ENCODE results near the gene ANKH. TPM values are rescaled to one million over a fixed set of nuclear protein-coding genes. Genes with fewer than 3 reads are reported as not detected.

Gene ANKH
- total and polyA plus RNA-seq, 4 experiments from 2014 or later: 34.1 to 165 (median 114) TPM

DNA sequence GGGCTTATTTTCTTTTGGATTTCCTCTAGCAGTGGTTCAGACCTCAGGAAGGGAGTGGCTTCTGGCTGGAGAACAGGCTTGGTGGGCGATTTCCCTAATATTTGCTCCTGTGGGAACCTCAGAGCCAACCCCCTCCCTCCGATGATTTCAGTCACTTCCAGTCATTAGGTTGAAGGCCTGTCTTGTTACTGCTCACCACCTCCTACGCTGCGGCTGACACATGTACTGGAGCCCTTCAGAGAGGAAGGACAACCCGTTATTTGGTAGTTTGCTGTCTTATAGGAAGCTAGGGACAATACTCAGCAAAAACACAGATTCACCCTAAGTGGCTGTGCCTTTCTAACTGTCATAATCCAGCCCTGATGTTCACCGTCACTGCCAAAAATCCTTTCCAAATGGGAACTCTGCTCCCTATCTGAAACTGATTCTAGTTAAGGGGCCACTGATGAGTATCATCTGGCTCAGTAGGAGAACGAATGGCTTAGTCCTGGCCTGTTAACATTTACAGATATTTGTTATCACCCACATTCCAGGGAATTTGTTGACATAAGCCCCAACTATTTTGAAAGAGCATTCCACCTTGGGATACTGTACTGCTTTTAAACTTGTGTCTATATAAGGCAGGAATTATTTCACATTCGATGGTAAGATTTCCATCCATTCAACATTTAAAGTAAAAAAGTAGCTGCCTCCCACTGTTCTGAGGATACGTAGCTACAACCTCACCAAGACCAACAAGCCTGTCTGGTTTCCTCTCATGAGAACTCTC lies 29.3 kb upstream of the ANKH start:
- H3K4me1 Mint-ChIP-seq: peaks cover 0 to 2% (median 0%) of the 10 kb centered on the region in 4 donors
- intact Hi-C loops (cut with micrococcal nuclease): no loop called here
- Histone ChIP-seq H3K4me1 (ENCODE audit: insufficient read depth, low read length) (no peaks in the 10 kb centered on the region), H3K9me3 (ENCODE audit: control insufficient read depth in 1 of 2, low read length in 2 of 2) (no peaks in the 10 kb centered on the region), H3K27me3 (ENCODE audit: insufficient read depth, low read length) (no peaks in the 10 kb centered on the region), H3K36me3 (ENCODE audit: insufficient read depth, low read length) (no peaks in the 10 kb centered on the region), H3K27ac (ENCODE audit: low read depth, low read length) (no peak overlapping the region), H3K4me3 (ENCODE audit: low read length in 2 of 2) (no peak overlapping the region)
- H3K4me3 Mint-ChIP-seq: no peak overlapping the region
- no peaks in the 10 kb centered on the region for H3K36me3 Mint-ChIP-seq
- no peak for DNase-seq
- no peak overlapping the region for H3K27ac Mint-ChIP-seq
- peaks cover 0 to 1% (median 0%) of the 10 kb centered on the region in 8 donors for H3K9me3 Mint-ChIP-seq
- POLR2A ChIA-PET (ENCODE audit: partially characterized antibody): no interaction called here
- no peaks in the 10 kb centered on the region for H3K27me3 Mint-ChIP-seq
- CTCF ChIA-PET (ENCODE audit: partially characterized antibody): no interaction called here

DNA sequence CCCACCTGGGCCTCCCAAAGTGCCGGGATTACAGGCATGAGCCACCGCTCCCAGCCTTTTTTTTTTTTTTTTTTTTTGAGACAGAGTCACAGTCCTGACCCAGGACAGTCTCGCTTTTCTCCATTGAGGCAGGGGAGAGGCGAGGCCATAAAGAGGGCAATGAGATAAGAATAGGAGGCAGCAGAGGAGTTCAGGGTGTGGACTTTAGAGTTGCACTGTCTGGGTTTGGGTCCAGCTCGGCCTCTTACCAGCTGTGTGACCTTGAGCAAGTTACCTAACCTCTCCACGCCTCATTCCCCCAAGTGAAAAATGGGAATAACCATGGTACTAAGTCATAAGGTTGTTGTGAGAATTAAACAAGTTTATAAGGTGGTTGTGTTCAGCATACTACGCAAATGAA lies 24.6 kb upstream of the ANKH start:
- no peaks in the 10 kb centered on the region for H3K9me3 Mint-ChIP-seq
- no peaks in the 10 kb centered on the region for H3K36me3 Mint-ChIP-seq
- no peaks in the 10 kb centered on the region for H3K4me1 ChIP-seq (ENCODE audit: insufficient read depth, low read length)
- intact Hi-C loops (cut with micrococcal nuclease): no loop called here
- H3K27me3 Mint-ChIP-seq: peaks cover 0 to 1% of the 10 kb centered on the region in 2 donors
- DNase-seq: no peak
- no peaks in the 10 kb centered on the region for H3K27me3 ChIP-seq (ENCODE audit: insufficient read depth, low read length)
- ChIA-PET CTCF (ENCODE audit: partially characterized antibody) (interaction anchor here (1.2 to 4.0 kb wide), 2 partner anchors 168 to 210 kb away, joined by 3 to 14 read pairs; no protein-coding TSS in a partner anchor), POLR2A (ENCODE audit: partially characterized antibody) (no interaction called here)
- H3K27ac ChIP-seq (ENCODE audit: low read depth, low read length): no peak overlapping the region
- H3K36me3 ChIP-seq (ENCODE audit: insufficient read depth, low read length): no peaks in the 10 kb centered on the region
- no peak overlapping the region for H3K4me3 Mint-ChIP-seq
- no peaks in the 10 kb centered on the region for H3K9me3 ChIP-seq (ENCODE audit: control insufficient read depth in 1 of 2, low read length in 2 of 2)
- no peak overlapping the region for H3K4me3 ChIP-seq (ENCODE audit: low read length in 2 of 2)
- H3K27ac Mint-ChIP-seq: no peak overlapping the region
- H3K4me1 Mint-ChIP-seq: no peaks in the 10 kb centered on the region

DNA sequence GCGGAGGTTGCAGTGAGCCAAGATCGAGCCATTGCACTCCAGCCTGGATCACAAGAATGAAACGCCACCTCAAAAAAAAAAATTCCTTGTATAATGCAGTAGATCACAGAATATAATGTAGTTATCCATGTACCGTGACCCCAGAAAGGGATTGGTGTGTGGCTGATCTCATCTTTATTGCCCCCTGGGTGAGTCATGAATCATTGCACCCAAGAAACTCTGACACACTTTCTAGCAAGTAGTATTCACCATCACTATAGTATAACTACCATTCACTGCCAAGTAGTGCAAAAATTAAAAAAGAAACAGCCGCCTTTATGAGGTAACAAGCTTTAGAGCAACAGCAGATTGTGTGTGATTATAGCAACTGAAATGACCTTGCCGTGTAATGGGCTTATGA lies 23.7 kb upstream of the ANKH start:
- Histone ChIP-seq H3K9me3 (ENCODE audit: control insufficient read depth in 1 of 2, low read length in 2 of 2) (no peaks in the 10 kb centered on the region), H3K4me3 (ENCODE audit: low read length in 2 of 2) (no peak overlapping the region), H3K36me3 (ENCODE audit: insufficient read depth, low read length) (no peaks in the 10 kb centered on the region), H3K27me3 (ENCODE audit: insufficient read depth, low read length) (no peaks in the 10 kb centered on the region), H3K4me1 (ENCODE audit: insufficient read depth, low read length) (no peaks in the 10 kb centered on the region), H3K27ac (ENCODE audit: low read depth, low read length) (no peak overlapping the region)
- H3K4me3 Mint-ChIP-seq: no peak overlapping the region
- H3K4me1 Mint-ChIP-seq: no peaks in the 10 kb centered on the region
- intact Hi-C loops (cut with micrococcal nuclease): loop anchor here (1.0 kb wide), 1 partner anchor 168 kb away; no protein-coding TSS in a partner anchor
- peaks cover 0 to 1% of the 10 kb centered on the region in 2 donors for H3K27me3 Mint-ChIP-seq
- no peaks in the 10 kb centered on the region for H3K36me3 Mint-ChIP-seq
- CTCF ChIA-PET (ENCODE audit: partially characterized antibody): interaction anchor here (0.6 to 4.0 kb wide), 2 partner anchors 168 to 208 kb away, joined by 3 to 14 read pairs; no protein-coding TSS in a partner anchor
- POLR2A ChIA-PET (ENCODE audit: partially characterized antibody): no interaction called here
- no peak overlapping the region for H3K27ac Mint-ChIP-seq
- DNase-seq: peak in 2 of 5 donors; percentile 3 to 9
- no peaks in the 10 kb centered on the region for H3K9me3 Mint-ChIP-seq

DNA sequence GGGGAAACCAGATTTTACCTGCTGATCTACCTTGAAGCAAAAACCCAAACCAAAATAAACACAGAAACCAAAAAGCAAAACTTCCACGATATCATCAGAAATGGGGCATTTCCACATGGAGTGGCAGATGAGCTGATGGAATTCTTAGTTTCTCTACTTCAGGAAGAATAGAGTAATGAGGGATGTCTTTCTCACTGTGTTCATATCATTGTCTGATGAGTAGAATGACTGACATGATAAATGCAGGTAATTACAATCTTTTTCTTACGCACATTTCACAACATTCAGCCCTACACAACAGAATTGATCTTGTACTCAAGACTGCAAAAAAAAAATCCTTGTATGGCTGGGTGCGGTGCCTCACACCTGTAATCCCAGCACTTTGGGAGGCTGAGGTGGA lies 23.2 kb upstream of the ANKH start:
- POLR2A ChIA-PET (ENCODE audit: partially characterized antibody): no interaction called here
- Histone ChIP-seq H3K9me3 (ENCODE audit: control insufficient read depth in 1 of 2, low read length in 2 of 2) (no peaks in the 10 kb centered on the region), H3K4me1 (ENCODE audit: insufficient read depth, low read length) (no peaks in the 10 kb centered on the region), H3K36me3 (ENCODE audit: insufficient read depth, low read length) (no peaks in the 10 kb centered on the region), H3K4me3 (ENCODE audit: low read length in 2 of 2) (no peak overlapping the region), H3K27me3 (ENCODE audit: insufficient read depth, low read length) (no peaks in the 10 kb centered on the region), H3K27ac (ENCODE audit: low read depth, low read length) (no peak overlapping the region)
- Mint-ChIP-seq H3K27ac (peak overlapping the region in 1 of 7 donors; percentile 15), H3K4me3 (no peak overlapping the region), H3K36me3 (no peaks in the 10 kb centered on the region), H3K4me1 (no peaks in the 10 kb centered on the region), H3K27me3 (peaks cover 0 to 1% of the 10 kb centered on the region in 2 donors), H3K9me3 (no peaks in the 10 kb centered on the region)
- intact Hi-C loops (cut with micrococcal nuclease): loop anchor here (1.0 kb wide), 1 partner anchor 167 kb away; no protein-coding TSS in a partner anchor
- no peak for DNase-seq
- CTCF ChIA-PET (ENCODE audit: partially characterized antibody): interaction anchor here (0.6 to 4.0 kb wide), 2 partner anchors 167 to 208 kb away, joined by 3 to 14 read pairs; no protein-coding TSS in a partner anchor

DNA sequence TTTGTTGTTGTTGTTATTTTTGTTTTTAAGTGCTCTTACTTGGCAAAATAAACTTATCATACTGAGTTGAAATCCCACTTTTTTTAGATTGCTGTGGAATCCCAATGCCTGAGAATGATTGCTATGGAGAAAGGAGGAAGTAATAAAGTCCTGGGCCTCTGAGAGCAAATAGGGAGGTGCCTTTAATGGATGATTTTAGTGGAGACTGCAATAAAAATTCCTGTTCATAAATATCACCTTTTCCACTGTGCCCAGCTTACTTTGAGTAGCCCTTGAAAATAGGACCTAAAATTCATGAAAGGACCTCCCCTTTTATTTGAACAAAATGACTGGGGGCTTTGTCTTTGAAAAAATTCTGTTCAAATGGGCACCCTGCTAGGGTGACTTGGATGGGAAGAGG lies 21.8 kb upstream of the ANKH start:
- Mint-ChIP-seq H3K36me3 (no peaks in the 10 kb centered on the region), H3K4me1 (no peaks in the 10 kb centered on the region), H3K4me3 (no peak overlapping the region), H3K27me3 (peaks cover 0 to 1% of the 10 kb centered on the region in 2 donors), H3K9me3 (no peaks in the 10 kb centered on the region), H3K27ac (no peak overlapping the region)
- no peak for DNase-seq
- no peak overlapping the region for H3K4me3 ChIP-seq (ENCODE audit: low read length in 2 of 2)
- ChIA-PET CTCF (ENCODE audit: partially characterized antibody) (no interaction called here), POLR2A (ENCODE audit: partially characterized antibody) (no interaction called here)
- H3K27me3 ChIP-seq (ENCODE audit: insufficient read depth, low read length): no peaks in the 10 kb centered on the region
- no peak overlapping the region for H3K27ac ChIP-seq (ENCODE audit: low read depth, low read length)
- H3K36me3 ChIP-seq (ENCODE audit: insufficient read depth, low read length): no peaks in the 10 kb centered on the region
- H3K4me1 ChIP-seq (ENCODE audit: insufficient read depth, low read length): no peaks in the 10 kb centered on the region
- no peaks in the 10 kb centered on the region for H3K9me3 ChIP-seq (ENCODE audit: control insufficient read depth in 1 of 2, low read length in 2 of 2)
- intact Hi-C loops (cut with micrococcal nuclease): no loop called here

DNA sequence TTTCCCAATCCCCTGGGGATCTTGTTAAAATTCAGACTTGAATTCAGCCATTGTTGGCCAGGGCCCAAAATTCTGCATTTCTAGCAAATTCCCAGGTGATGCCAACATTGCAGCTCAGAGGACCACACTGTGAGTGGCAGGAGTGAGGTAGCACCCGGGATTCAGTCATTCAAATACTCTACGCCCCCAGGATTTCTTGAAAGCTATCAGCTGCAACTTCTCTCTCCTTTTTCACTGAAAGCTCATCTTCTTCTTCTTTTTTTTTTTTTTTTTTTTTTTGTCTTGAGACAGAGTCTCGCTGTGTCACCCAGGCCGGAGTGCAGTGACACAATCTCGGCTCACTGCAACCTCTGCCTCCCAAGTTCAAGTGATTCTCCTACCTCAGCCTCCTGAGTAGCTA lies 19.3 kb upstream of the ANKH start:
- ChIA-PET POLR2A (ENCODE audit: partially characterized antibody) (no interaction called here), CTCF (ENCODE audit: partially characterized antibody) (interaction anchor here (1.0 kb wide), 1 partner anchor 205 kb away, joined by 3 read pairs; no protein-coding TSS in a partner anchor)
- no peaks in the 10 kb centered on the region for H3K36me3 Mint-ChIP-seq
- no peaks in the 10 kb centered on the region for H3K4me1 Mint-ChIP-seq
- H3K4me3 Mint-ChIP-seq: no peak overlapping the region
- H3K4me1 ChIP-seq (ENCODE audit: insufficient read depth, low read length): no peaks in the 10 kb centered on the region
- no peak overlapping the region for H3K27ac ChIP-seq (ENCODE audit: low read depth, low read length)
- H3K27ac Mint-ChIP-seq: no peak overlapping the region
- H3K4me3 ChIP-seq (ENCODE audit: low read length in 2 of 2): no peak overlapping the region
- no peaks in the 10 kb centered on the region for H3K27me3 ChIP-seq (ENCODE audit: insufficient read depth, low read length)
- peaks cover 0 to 1% of the 10 kb centered on the region in 2 donors for H3K27me3 Mint-ChIP-seq
- no peaks in the 10 kb centered on the region for H3K9me3 ChIP-seq (ENCODE audit: control insufficient read depth in 1 of 2, low read length in 2 of 2)
- no peaks in the 10 kb centered on the region for H3K36me3 ChIP-seq (ENCODE audit: insufficient read depth, low read length)
- H3K9me3 Mint-ChIP-seq: no peaks in the 10 kb centered on the region
- no peak for DNase-seq
- intact Hi-C loops (cut with micrococcal nuclease): no loop called here

DNA sequence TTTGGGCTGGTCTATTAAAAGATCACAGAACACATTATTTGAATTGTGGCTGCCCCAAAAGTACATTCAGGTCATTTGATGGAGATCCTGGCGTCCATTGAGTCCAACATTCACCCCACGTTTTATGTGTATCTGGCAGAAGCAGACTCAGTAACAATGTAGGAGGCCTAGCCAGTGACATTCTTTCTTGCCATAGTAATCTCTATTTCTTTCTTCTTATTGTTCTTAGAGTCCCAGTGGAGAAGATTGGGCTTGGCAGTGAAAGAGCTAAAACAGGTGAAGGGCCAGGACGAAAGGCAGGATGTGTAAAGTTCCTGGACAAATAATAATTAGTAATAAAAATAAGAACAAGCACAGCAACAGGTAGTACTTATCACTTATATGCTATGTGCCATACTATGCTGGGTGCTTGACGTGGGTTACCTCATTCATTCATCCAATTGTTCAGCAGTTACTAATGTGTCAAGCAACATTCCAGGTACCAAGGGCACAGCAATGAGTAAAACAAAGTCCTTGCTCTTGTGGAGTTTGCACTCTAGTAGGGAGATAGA lies 12.6 kb upstream of the ANKH start:
- no peak overlapping the region for H3K27ac Mint-ChIP-seq
- H3K27me3 ChIP-seq (ENCODE audit: insufficient read depth, low read length): no peaks in the 10 kb centered on the region
- no peaks in the 10 kb centered on the region for H3K4me1 ChIP-seq (ENCODE audit: insufficient read depth, low read length)
- no peaks in the 10 kb centered on the region for H3K36me3 Mint-ChIP-seq
- no peaks in the 10 kb centered on the region for H3K9me3 ChIP-seq (ENCODE audit: control insufficient read depth in 1 of 2, low read length in 2 of 2)
- no peak overlapping the region for H3K4me3 Mint-ChIP-seq
- CTCF ChIA-PET (ENCODE audit: partially characterized antibody): no interaction called here
- no peaks in the 10 kb centered on the region for H3K36me3 ChIP-seq (ENCODE audit: insufficient read depth, low read length)
- H3K4me3 ChIP-seq (ENCODE audit: low read length in 2 of 2): no peak overlapping the region
- no peaks in the 10 kb centered on the region for H3K9me3 Mint-ChIP-seq
- DNase-seq: no peak
- H3K4me1 Mint-ChIP-seq: no peaks in the 10 kb centered on the region
- H3K27me3 Mint-ChIP-seq: peaks cover 3 to 4% of the 10 kb centered on the region in 2 donors
- no peak overlapping the region for H3K27ac ChIP-seq (ENCODE audit: low read depth, low read length)
- intact Hi-C loops (cut with micrococcal nuclease): no loop called here
- POLR2A ChIA-PET (ENCODE audit: partially characterized antibody): no interaction called here
